GM18951 (cell line): Measurements from ENCODE around the gene RILPL1.
"Not testable (repeated sequence)": the region's sequence is repeated elsewhere in the genome, so short reads cannot be mapped to it uniquely, and the experiment has no call there.

Experiments
- POLR2A ChIP-seq: IDR thresholded peaks from 4 replicates; pipeline ENCODE4 v1.6.1; 2011; ENCODE audit warnings: mild to moderate bottlenecking; ENCODE audit not compliant: insufficient read length, insufficient read depth; ENCODE audit errors: extremely low read depth
- in situ Hi-C: fragments of 300-500 bp; cut with MboI; formaldehyde crosslinking; loops from one replicate; pipeline ENCODE4 v1.12.0; 2022; ENCODE audit warnings: low sequenced_read_pairs, mixed read lengths, inconsistent platforms; ENCODE audit not compliant: unreplicated experiment

The RILPL1 gene

DNA sequence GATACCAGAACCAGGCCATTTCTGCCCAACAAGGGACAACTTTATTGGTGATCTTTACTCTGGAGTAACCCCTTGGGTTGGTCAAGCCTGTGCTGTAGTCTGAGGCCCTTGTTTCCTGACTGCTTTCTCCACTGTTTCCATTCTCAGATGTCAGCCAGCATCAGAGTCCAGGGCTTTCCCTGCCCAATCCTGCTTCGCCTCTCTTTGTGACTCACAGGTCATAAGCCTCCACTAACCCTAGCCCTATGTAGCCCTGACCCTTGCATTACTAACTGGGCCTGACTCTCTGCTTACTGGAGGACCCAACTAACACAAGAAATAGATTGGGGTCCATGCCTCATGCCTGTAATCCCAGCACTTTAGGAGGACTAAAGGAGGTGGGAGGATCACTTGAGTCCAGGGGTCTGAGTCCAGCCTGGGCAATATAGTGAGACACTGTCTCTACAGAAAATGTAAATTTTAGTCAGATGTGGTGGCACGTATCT lies 84.2 kb downstream of the RILPL1 start:
- no peak for TF ChIP-seq POLR2A
- in situ Hi-C loops: no loop called here

DNA sequence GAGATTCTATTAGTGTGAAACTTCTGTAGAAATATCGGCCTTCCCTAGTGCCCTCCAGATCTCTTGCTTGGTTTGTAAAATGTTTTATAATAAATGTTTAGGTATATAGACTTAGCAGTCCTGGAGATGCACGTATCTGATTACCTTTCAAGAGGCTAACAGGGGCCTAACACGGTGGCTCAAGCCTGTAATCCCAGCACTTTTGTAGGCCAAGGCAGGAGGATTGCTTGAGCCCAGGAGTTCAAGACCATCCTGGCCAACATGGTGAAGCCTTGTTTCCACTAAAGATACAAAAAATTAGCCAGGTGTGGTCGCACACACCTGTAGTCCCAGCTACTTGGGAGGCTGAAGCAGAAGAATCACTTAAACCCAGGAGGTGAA lies 87.2 kb downstream of the RILPL1 start:
- TF ChIP-seq POLR2A: no peak
- in situ Hi-C loops: no loop called here

DNA sequence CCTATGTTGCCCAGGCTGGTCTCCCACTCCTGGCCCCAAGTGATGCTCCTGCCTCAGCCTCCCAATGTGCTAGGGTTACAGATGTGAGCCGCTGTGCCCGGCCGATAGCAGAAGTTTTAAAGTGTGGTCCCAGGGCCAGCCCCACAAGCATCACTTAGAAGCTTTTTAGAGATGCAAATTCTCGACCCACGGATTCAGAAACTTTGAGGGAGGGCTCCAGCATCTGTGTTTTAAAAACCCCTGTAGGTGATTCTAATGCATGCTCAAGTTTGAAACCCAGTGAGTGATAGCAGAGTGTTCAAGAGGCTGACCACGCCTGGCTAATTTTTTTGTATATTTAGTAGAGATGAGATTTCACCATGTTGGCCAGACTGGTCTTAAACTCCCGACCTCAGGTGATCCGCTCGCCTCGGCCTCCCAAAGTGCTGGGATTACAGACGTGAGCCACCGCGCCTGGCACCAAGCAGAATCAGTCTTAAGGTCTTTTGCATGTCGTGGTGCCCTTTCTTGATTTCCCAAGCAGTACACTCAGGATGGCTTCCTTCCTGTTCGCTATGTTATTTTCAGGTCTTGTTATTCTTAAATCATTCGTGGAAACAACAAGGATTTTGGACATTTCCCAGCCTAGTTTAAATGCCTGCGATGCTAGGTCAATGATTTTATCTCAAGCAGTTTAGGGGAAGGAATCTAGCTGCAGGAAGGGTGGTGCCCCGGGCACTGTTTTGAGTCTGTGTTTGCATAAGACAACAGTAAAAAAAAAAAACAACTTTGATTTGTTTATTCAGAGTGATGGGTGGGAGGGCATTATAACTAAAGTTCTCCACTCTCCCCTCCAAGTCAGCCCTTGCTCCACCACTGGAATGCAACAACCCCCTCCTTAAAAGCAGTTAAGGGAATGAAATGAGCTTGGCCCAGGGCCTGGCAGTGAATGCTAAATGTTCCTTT lies 87.9 kb downstream of the RILPL1 start:
- in situ Hi-C loops: no loop called here
- TF ChIP-seq POLR2A: no peak

DNA sequence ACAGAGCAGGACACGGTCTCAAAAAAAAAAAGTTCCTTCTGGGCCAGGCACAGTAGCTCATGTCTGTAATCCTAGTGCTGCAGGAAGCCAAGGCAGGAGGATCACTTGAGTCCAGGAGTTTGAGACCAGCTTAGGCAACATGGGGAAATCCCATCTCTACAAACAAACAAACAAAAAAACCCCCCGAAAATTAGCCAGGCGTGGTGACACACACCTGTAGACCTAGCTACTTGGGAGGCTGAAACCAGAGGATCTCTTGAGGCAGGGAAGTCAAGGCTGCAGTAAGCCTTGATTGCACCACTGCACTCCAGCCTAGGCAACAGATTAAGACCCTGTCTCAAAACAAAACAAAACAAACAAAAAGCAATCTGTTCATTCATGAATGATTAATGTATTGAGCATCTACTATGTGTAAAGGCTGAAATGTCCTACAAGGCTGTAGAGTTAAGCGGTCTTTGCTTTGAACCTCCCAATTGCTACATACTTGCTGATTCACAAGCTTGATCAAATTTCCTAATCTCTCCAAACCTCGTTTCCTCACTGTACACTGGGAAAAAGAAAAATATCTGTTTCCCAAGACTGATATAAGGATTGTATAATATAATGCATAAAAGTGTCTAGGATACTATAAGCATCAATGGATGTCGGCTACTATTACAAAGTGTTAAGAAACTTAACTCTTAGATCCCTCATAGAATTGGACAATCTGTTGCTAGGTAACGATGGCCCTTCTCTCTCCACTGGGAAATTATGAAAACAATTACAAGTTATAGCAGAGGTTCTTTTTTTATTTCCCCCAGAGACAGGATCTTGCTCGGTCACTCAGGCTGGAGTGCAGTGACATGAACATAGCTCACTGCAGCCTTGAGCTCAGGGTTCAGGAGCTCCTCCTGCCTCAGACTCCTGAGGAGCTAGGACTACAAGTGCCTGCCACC lies 89.2 kb downstream of the RILPL1 start:
- in situ Hi-C loops: no loop called here
- no peak for TF ChIP-seq POLR2A

DNA sequence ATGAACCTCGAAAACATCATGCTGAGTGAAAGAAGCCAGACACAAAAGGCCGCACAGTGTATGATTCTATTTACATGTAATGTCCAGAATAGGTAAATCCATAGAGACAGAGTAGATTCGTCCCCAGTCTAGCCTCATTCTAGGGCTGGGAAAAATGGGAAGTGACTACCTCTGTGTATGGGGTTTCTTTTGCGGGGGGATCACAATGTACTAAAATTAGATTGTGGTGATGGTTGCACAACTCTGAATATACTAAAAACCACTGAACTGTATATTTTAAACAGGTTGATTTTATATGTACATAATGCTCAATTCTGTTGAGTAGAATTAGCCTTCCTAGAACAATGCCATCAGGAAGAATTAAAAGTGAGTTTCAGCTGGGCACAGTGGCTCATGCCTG lies 90.7 kb downstream of the RILPL1 start:
- TF ChIP-seq POLR2A: no peak
- in situ Hi-C loops: no loop called here

DNA sequence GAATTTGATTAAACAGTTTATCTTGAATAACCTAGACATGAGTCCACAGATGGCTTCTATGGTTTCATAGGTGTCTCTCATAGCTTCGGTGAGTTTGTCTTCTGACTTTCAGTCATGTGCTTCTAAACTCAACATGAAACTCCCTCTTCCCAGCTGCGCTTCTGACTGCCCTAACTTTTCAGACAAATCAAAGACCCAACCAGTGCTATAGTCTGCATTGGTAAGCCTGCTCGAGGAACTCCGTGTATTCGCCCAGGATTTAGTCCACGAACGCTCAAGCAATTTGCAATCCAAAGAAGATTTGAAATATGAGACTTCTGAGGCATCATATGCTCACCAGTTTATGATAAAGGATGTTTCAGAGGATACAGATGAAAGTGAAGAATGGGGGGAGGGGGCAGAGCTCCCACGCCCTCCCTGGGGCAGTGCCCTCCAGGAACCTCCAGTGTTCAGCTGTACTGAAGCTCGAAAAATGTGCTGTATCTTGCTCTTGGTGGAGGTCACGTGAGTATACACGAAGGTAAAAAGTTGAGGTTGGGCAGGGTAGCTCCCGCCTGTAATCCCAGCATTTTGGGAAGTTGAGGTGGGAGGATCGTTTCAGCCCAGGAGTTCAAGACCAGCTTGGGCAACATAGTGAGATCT lies 91.9 kb downstream of the RILPL1 start:
- in situ Hi-C loops: no loop called here
- no peak for TF ChIP-seq POLR2A

DNA sequence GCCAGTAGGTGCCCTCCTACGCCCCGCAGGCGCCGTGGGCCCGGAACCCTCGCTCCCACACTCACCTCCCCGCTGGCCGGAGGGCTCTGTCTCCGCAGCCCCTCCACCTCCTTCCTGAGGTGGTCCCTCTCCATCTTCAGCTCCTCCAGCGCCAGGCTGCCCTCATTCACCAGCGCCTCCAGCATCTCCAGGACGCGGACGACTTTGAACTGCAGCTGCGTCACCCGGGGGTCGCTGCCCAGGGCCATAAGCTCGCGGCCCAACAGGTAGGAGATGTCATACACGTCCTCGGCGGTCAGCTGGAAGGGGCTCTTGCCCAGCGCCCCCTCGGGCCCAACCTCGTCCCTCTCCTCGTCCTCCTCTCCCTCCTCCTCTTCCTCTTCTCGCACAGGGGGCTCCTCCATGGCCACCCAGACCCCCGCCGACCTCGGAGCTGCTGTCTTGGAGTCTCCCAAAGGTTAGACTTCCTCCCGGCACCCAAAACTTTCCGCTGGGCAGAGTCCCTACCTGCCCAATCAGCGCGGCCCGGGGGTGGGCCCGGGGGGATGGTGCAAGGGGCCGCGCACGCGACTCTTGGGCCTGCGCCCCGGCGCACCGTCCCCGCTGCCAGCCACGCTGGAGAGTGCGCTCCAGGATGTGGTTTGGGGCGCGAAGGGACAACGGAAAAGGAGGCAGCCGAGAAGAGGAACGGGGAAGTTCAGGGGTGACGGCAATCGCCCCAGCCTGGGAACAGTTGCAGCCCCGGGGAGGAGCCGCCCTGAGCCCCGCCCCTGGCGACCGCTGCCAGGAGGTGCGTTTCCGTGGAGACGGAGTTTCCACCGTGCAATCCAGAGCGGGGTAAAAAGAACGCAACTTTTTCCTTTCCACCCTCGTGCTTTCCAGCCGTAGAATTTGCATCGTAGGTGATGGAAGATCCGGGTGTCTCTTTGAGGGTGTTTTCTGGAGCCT lies 97.2 kb downstream of the RILPL1 start, which contains the start of gene RILPL2:
Gene RILPL2, minus strand, starts transcription at position 668 of the 948 bp plus-strand sequence. Its CDS starts 264 bp downstream, at position 404.
- peak; percentile 62 for TF ChIP-seq POLR2A
- in situ Hi-C loops: no loop called here

DNA sequence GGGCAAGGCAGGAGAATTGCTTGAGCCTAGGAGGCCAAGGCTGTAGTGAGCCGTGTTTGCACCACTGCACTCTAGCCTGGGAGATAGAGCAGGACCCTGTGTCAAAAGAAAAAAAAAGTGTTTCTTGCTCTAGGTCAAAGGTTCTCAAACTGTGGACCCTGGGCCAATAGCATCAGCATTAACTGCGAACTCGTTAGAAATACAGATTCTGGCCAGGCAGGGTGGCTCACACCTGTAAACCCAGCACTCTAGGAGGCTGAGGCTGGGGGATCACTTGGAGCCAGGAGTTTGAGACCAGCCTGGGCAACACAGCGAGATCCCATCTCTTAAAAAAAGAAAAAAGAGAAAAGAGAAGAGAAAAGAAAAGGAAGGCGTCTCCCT lies 97.9 kb downstream of the RILPL1 start:
- in situ Hi-C loops: no loop called here
- no peak for TF ChIP-seq POLR2A

DNA sequence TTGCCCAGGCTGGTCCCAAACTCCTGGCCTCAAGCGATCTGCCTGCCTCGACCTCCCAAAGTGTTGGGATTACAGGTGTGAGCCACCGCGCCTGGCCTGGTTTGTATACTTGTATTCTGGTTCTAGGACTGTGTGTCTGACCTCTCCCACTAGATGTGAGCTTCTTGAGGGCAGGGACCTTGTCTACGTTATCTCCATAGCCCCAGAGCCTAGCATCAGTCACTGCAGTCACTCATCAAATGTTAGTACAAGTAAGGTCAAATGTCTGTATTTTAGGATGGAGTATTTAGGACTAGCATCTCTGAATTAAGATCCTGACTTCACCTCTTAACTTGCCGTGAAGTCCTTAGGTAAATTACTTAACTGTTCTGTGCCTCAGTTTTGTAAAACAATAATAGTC lies 99.9 kb downstream of the RILPL1 start:
- TF ChIP-seq POLR2A: no peak
- in situ Hi-C loops: no loop called here

DNA sequence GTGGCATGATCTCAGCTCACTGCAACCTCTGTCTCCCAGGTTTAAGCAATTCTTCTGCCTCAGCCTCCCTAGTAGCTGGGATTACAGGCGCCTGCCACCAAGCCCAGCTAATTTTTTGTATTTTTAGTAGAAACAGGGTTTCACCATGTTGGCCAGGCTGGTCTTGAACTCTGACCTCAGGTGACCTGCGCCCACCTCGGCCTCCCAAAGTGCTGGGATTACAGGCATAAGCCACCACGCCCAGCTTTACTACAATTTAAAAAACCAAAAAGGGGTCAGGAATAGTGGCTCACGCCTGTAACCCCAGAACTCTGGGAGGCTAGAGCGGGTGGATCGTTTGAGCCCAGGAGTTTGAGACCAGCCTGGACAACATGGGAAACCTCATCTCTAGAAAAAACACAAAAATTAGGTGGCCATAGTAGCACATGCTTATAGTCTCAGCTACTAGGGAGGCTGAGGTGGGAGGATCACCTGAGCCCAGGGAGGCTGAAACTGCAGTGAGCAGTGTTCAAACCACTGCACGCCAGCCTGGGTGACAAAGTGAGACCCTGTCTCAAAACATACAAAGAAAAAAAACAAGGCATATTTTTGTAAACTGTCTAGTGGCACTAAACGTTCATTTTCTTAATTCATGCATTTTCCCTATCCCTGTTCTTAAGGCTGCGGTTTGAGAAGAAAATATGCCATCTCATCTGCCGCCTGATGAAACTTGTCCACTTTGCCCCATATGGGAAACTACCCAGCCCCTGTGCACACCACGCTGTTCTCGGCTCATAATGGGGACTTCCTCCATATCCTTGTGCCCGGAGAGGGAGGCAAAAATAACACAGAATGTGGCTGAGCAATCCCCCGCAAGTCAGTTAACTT lies 101.3 kb downstream of the RILPL1 start:
- in situ Hi-C loops: not testable (repeated sequence)

DNA sequence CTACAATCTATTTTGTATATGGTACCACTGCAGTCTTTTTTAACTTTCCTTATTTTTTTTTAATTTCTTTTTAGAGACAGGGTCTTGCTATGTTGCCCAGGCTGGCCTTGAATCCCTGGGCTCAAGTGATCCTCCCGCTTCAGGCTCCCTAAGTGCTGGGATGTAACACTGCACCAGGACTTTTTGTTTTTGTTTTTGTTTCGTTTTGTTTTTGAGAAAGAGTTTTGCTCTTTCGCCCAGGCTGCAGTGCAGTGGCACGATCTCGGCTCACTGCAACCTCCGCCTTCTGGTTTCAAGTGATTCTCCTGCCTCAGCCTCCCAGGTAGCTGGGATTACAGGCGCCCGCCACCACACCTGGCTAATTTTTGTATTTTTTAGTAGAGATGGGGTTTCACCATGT lies 104.4 kb downstream of the RILPL1 start:
- in situ Hi-C loops: not testable (repeated sequence)
